GM19240 (cell line): ENCODE measurements around the gene GLI2.

Source experiments
- DNase-seq: peaks from one replicate; pipeline ENCODE4 v3.0.0; 2011; ENCODE audit warnings: low spot score; ENCODE audit not compliant: insufficient read length

Gene GLI2

DNA sequence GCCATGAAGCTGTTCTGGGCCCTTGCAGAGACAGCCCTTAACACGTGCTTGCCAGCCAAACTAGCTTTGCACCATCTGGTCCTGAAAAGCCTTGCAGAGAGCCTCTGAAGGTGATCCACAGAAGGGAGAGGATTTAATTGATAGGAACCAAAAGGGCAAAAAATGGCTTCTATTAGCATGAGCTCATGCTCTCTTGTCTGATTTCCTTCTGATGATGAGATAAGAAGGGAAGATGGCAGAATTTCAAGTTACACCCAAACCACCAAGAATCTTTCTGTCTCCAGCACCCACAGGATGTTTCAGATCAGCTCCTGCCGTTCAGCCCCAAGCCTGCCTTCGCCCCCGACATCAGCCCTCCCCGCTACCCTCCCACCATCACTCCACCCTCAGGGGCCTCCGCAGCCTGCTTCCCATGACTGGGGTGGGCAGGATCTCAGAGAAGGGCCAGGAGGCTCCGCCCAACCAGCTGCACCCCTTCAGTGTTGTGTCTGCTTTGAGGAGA, 23.4 kb upstream of the GLI2 start:
- no peak for DNase-seq

DNA sequence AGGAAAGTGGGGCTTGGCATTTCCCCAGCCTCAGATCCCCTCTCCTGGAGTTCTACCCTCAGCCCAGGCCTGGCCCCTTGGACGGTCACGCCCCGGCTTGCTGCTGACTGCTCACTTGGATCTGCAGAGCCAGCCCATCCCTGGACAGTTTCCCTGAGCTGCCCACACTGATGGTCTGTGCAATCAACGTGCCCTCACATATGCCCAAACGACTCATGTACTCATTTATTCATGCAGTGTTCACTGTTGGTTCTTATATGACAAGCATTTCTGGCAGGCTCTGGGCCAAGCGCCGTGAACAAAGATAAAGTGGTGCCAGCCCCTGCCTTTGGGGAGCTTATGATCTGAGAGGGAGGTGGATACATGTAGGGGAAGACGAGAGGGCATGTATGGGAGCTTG, 20.3 kb upstream of the GLI2 start:
- DNase-seq: no peak

DNA sequence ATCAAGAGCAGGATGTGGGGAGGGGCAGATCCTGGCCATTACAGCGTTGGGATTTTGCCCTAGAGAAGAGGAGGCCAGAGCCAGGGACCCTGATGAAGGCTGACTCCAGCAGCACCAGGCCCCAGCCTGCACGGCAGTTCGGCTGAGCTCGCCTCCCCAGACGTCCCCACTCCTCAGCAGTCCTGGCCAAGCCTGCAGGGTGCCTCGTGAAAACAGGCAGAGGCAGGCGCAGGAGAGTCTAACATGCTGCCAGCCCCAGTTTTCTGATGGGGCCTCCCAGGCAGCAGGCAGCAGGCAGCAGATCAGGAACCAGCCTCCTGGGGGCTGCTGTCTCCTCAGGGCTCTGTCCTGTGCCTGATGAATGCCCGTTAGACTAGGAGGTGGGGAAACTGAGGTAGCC, 19.7 kb upstream of the GLI2 start:
- no peak for DNase-seq

DNA sequence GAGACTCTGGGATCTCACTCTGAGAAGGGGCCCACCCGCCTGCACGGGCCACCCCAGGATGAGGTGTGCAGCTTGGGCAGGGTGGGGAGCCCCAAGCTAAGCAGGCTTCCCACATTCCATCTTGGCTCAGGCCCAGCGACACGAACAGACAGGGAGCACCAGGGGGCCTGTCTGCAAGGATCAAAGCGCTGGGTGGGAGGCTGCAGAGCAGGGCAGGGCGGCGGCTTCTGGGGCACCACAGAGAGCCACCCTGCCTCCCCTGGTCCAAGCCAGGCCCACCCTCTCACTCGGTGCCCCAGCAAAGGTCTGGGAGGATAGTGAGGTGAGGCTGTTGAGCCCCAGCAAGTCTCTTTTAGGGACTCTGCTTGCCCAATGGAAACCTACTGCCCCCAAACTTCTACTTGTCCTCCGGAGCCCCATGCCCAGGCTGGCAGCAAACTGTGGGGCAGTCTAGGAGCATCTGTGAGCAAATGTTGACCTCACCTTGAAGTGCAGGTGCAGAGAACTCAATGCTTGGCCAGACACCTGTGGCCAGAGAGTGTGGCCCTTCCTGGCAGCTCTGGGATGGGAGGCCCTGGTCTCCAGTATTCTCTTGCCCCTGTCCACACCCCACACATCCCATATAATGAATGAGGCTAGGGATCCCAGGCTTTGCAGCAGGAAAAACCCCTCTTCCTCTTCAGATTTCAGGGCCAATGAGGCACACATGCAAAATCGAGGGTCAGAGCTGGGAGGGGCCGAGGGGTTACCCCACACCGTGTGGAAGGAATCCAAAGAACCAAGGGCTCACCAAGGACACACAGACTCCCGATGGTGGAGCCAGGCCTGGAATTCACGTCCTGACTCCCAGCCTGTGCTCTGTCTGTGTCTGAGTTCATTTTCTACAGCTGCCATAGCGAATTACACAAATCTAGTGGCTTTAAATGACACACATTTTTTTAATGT, 18.8 kb upstream of the GLI2 start:
- no peak for DNase-seq

DNA sequence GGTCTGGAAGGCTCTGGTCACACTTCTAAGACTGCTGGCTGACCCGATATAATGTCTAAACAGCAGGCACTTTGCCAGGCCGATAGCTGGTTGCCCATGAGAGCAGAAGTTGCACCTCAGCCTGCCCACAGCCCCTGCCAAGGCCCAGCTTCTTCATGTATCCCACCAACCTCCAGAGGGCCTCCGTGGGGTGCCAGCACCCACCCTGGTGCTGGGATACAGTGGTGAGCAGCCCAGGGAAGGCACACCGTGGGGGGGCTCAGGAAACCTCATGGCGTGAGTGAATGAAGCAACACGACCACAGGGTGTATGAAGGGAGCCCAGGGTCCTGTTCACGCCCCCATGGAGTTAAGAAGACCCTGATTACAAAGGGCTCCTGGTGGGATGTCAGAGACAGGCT, 16.2 kb upstream of the GLI2 start:
- no peak for DNase-seq

DNA sequence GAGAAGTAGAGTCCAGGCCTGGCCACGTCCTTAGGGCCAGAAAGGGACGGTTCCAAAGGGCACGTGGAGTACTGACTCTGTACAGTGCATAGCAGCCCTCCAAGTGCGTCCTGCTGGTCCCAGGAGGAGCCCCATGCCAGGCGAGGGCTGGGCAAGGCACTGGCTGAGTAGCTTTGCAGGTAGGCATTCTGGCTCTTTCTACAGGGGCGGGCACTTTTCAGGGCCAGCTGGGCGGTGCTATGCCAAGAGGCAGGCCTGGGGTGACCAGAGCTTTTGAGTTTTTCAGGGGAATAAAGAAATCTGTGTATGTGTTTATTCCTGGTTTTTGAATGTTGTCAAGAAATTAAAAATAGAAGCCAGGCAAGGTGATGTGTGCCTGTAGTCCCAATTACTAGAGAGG, 15.4 kb upstream of the GLI2 start:
- no peak for DNase-seq

DNA sequence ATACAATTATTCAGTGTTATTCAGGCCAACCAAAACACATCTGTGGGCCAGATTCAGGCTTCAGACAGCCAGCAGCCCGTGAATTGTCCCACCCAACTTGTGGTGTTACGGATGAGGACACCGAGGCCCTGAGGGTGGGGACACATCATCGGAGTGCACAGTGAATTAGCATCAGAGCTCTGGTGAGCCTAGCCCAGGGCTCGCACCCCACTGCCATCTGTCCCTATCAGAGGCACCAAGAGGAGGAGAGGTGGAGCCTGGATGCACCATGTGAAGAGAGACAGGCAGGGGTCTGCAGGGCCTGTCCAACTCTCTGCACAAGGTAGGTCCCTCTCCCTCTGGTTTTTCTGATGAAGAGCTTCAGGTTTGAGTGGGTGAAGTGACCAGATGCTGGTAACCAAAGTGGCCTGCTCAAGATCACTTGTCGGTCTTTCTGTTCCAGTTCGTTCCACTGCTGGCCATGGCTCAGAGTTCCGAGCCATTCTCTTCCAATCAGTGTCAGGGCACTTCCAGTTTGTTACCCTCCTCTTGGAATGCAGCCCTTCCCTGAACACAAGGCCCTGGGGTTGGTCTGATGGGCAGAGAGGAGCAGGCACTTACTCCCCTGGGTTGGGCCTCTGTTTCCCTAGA, 14.8 kb upstream of the GLI2 start:
- DNase-seq: no peak

DNA sequence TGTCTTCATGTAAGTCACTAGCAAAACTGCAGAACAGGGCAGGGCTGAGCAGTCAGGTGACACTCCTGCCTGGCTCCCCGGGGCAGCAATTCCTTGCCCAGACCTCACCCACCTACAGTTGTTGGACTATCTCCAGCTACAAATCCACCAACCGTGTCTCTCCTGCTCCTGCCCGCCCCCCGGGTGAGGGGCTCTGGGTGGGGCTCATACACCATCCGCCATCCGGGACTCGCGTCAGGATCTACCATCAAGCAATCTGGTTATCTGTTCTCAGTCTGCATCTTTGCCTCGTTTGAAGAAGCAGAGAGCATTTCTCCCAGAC, 13.5 kb upstream of the GLI2 start:
- DNase-seq: no peak

DNA sequence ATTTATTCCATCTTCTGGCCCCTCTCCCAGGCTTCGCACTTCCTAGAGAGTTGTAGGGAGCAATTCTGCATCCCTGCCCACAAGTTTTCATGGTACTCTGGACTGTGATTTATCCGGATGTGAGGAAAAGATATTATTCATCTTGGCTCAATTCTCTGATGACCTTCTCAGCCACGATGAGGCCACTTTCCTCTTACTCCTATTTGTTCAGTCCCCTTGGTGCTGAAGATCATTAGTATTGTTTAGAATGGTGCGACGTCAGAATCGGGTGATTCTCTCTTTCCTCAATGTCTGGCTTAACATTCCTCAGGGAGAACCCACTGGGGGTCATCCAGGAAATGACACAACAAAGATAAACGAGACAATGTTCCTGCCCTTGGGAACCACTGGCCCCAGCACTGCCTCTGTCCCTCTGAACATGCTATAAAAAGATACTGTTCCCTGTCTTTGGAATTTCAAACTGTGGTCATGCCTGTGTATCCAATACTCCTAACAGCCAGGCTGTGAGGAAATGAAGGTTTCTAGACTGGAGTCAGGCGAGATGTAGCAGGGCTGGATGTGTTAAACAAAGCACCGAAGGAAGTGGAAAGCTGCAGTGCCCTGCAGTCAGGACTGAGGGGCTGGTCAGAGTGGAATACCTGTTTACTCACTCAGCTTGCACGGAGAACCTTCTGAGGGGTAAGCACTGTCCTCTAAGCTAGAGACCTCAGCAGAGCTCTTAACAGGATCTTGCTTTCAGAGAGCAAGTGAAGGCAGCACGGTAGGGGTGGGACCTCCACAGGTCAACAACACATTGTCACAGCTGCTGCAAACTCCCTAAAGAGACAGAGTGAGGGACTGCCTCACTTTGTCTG, 12.9 kb upstream of the GLI2 start:
- no peak for DNase-seq

DNA sequence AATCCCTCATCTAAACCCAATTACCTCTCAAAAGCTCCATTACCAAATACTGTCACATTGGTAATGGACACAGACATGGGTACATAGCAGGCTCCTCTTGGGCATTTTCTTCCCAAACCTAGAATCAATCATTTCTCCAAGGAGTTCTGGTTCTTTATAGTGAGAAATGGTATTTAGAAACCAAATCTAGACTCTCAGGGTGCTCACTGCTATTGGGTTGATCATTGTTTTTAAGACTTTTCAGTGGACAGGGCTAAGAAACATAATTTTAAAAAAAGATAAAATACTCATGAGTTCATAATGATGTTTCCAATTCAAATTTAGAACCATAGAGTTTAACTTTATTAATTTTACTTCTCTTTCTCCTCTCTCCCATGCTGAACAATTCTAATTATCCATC, 9.4 kb upstream of the GLI2 start:
- DNase-seq: no peak

DNA sequence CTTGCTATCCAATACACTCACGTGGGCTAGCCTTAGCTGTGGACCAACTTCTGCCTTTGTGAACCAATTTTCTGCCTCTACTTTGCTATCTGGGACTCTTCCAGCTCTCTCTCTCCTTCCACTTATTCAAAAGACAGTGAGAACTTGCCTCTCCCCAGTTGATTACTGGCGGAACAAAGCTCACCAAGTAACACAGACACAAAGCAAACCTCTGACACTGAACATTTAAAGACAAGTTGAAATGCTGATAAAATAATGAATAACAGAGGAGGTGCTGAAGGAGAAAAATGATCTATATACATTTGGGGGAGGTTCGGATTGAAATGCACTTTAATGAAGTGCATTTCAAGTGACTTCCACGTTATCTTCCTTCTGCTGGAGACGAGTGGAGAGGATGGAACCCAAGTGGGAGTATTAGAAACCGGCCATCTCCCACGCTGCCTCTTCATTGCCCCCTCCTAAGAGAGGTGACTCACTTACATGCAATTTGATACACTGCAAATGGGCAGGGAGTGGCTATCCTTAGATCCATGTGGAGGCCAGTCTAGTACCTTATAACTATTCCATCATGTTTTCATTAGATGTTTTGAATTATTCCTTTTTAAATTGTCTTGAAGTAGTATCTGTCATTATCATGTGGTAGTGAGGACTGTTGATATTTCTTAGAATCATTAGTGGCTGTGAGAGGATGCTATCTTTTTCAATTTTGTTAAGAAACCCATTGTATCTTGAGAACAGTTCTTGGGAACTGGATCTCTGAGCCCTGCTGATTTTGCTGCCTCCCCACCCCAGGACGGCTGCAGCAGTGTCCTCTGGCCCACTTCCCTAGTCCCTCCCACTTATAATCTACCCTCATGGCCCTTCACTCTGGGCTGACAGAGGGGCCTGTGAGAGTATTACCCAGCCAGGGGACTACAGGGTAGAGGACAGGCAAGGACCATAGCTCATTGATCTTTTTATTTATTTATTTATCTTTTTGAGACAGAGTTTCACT, 6.0 kb upstream of the GLI2 start:
- no peak for DNase-seq

DNA sequence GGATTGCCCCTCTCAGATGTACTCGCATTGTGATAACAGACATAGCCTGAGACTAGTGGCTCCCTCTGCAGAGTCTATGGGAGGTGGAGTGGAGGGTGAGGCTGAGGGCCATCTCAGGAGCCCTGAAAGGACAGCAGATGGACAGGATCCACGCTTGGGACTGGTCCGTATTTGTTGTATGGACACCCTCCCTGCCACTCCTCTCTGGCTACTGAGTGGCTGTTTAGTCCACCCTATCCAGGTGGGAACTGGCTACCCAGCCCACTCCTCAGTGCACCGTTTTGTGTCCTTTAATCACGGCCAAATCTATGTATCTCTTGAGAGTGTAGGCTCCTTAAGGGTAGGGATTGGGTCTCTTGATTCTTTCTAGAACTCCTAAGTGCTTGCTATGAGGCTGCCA, 4.5 kb upstream of the GLI2 start:
- DNase-seq: no peak

DNA sequence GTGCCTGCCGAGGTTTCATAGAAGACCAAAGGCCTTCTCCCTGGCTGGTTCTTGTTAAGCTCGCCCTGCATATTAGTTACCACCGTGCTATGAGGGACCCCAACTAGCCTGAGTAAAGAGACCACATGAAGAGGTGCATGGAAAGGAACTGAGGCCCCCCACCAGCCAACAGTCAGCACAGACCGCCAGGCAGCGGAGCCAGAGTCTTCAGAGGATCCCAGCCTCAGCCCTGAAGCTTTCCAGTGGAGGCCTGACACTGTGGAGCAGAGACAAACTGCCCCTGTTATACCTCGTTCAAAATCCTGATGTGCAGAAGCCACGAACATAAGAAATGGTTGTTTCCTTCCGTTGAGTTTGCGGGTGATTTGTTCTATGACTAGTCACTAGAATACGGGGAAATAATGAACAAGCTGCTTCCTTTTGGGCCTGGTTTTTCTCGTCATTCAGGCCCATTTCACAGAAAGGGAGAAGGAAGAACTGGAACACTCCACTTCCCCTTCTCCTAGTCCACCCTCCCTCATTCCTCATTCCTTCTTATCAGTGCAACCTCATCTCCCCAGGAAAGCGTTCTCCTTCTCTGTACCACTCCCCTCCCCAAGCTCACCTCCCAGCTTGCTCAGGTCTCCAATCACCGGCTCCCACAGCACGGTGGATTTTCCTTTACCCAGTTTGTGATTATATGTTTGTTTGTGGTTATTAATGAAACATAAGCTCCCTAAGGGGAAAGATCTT, 3.0 kb upstream of the GLI2 start:
- no peak for DNase-seq

DNA sequence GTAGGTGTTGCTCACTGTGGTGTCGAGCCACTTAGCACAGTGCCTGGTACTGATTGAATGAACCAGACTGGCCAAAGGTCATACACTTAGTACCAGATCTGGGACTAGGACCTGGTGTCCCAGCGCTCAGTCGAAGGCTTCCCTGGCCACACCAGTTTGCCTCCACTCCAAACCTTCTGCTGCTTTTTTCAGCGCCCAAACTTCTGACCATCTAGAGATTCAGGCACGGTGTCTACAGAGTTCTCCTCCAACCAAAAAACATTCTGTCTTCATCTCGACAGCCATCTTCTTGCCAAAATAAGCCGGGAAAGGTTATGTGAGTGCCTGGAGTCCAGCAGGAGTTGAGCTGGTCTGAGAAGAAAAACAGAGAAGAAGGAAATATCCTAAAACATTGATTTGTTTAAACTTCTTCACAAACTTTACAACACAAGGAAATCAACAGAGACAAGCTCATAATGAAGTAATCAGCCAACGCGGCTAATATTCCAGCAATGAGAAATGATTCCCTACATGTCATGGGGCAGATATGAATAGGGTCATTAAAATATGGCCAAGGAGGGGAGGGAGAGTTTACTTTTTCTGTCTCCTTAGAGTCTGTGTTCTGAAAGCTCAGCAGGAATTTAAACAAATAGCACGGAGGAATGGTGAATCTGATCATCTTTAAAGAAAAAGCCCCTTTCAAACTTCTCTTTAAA, 2.3 kb upstream of the GLI2 start:
- no peak for DNase-seq

DNA sequence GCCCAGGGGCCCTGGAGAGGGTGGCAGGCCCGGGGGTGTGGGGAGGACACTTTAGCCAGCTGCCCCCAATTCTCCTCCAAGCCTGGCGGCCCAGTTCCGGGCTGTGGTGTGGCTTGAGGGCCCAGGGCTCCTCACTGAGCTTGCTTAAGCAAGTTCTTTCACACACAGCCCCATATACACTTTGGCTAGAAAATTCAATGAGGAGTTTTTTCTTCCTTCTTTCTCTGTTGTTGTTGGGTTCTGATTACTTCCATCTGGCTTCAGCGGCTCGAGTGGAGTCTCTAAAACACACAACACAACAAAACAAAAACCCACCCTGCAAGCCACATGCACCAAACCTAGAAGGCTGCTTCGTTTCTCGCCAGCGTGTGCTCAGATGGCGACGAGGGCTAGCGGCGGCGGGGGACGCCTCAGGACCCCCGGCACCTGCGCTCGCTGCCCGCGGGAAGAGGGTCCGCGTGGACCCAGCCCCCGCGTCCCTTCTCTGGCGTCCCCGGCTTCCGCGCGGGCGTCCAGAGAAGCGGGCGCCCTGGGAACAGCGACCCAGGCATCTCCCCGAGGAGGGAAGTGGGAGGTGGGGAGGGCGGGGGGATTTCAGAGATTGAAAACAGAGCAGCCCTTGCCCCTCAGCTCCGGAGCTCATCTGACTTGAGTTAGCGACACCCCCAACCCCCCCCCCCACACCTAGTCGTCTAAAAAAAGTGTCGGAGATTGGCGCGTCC, 577 bp upstream of the GLI2 start:
- no peak for DNase-seq

DNA sequence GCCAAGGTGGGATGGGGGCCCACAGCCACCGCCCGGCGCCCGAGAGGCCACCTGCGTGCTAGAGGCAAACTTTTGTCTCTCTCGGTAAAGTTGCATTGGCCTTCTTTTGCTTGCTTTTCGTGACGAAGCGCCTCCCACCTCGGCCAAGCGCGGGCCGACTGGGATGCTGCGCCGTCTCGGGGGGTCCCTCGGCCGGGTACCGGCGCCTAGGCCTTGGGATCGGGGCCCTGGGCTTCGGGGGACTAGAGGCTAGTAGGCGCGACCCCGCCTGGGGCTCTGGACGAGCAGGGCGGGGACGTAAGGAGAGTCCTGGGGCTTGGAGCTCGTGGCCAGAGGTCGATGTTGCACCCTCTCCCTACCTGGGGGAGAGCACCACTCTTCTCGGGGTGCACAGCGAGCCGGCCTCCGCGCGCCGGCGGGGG, 545 bp downstream of the GLI2 start:
- no peak for DNase-seq

DNA sequence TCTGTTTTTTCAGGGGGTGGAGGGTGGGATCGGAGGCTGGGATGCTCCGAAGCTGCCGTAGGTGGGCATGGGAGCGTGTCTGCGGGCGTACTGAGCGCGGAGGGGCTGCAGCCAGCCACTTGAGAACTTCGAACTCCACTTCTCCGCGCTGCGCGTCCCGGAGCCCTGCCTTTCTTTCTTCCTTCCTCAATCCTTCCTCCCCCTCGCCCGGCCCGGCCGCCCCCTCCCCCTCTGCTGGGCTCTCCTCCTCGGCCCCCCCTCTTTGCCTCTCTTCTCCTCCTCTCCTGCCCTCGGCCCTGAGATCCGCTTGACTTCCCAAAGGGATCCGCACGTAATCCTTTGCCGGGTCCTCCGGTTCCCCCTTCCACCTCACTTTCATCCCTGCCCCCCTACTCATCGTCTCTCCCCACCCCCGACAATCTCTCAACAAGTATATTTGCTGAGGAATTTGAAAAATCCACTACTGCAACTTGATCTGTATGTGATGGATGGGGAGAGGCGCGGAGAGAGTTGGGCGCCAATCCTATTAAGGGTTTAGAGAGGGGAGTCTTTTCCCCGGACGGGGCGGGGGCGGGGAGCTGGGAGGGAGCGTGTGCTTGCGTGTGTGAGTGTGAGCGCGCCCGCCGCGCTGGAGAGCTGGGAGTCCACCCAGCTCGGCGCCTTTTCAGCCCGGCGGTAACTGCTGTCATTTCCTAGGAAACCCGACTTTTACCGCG, 1.1 kb downstream of the GLI2 start:
- DNase-seq: no peak
